HEK293 (cell line): ENCODE measurements around the gene DPY19L3.

ENCODE experiments used
- CTCF ChIA-PET: fragments of 350-600 bp; formaldehyde crosslinking; extraction: SDS; loops from one replicate; lab custom pipeline; 2021; ENCODE audit warnings: antibody characterized with exemption; lab: Yijun Ruan, JAX
- POLR2A ChIA-PET: fragments of 300-600 bp; formaldehyde crosslinking; extraction: SDS; loops from one replicate; lab custom pipeline; 2020; ENCODE audit warnings: antibody characterized with exemption, inconsistent platforms; lab: Yijun Ruan, JAX
- H3K27ac ChIP-seq: fragments of 200-500 bp; sonication (Bioruptor generic); 2 replicates; pipeline ENCODE4 v1.5.1; 2014; ENCODE audit warnings: low read depth, low read length, control low read depth, inconsistent platforms; ENCODE audit errors: extremely low read depth
- H3K36me3 ChIP-seq, 2 experiments: fragments of 200-500 bp in 1 of 2; sonication (Bioruptor generic) in 1 of 2; 1 replicate in 1 of 2; 2 replicates in 1 of 2; pipeline ENCODE4 v1.5.1; 2014 to 2017; ENCODE audit warnings: inconsistent platforms in 2 of 2, low read length in 2 of 2; ENCODE audit not compliant: control insufficient read depth in 2 of 2, insufficient read depth in 1 of 2
- H3K4me1 ChIP-seq: fragments of 200-500 bp; sonication (Bioruptor generic); 2 replicates; pipeline ENCODE4 v1.5.1; 2014; ENCODE audit warnings: mild to moderate bottlenecking, low read length, inconsistent platforms; ENCODE audit not compliant: control insufficient read depth, insufficient read depth
- H3K4me3 ChIP-seq: 2 replicates; pipeline ENCODE4 v1.5.1; 2011; ENCODE audit warnings: low read depth, mild to moderate bottlenecking, control low read depth, low read length, moderate library complexity
- H3K9me3 ChIP-seq: fragments of 200-500 bp; sonication (Bioruptor generic); 2 replicates; pipeline ENCODE4 v1.5.1; 2014; ENCODE audit warnings: low read depth, low read length, inconsistent platforms; ENCODE audit not compliant: control insufficient read depth, insufficient read depth
- GLI2 ChIP-seq: fragments of 450-650 bp; formaldehyde crosslinking; IDR thresholded peaks from 2 replicates; pipeline ENCODE4; 2017; ENCODE audit warnings: missing biosample characterization, missing genetic modification characterization, low read depth, borderline replicate concordance
- GLIS1 ChIP-seq: fragments of 450-650 bp; formaldehyde crosslinking; IDR thresholded peaks from 2 replicates; pipeline ENCODE4 v1.5.1; 2016; ENCODE audit warnings: missing biosample characterization, missing genetic modification characterization
- KLF9 ChIP-seq: fragments of 450-650 bp; formaldehyde crosslinking; IDR thresholded peaks from 2 replicates; pipeline ENCODE4 v1.5.1; 2016; ENCODE audit warnings: missing biosample characterization, missing genetic modification characterization, low read depth
- MZF1 ChIP-seq: fragments of 450-650 bp; formaldehyde crosslinking; IDR thresholded peaks from 2 replicates; pipeline ENCODE4 v1.5.1; 2017; ENCODE audit warnings: missing biosample characterization, missing genetic modification characterization, borderline replicate concordance
- REPIN1 ChIP-seq: fragments of 450-650 bp; formaldehyde crosslinking; IDR thresholded peaks from 2 replicates; pipeline ENCODE4 v1.5.1; 2017; ENCODE audit warnings: missing biosample characterization, missing genetic modification characterization, low read depth
- SETDB1 ChIP-seq: IDR thresholded peaks from one replicate; pipeline ENCODE4 v1.6.1; 2017; ENCODE audit warnings: mild to moderate bottlenecking, low read length, moderate library complexity, mixed read lengths; ENCODE audit not compliant: insufficient read length
- SP7 ChIP-seq: fragments of 450-650 bp; formaldehyde crosslinking; IDR thresholded peaks from 2 replicates; pipeline ENCODE4 v1.5.1; 2016; ENCODE audit warnings: missing biosample characterization, missing genetic modification characterization
- ZBTB1 ChIP-seq: fragments of 450-650 bp; formaldehyde crosslinking; IDR thresholded peaks from 2 replicates; pipeline ENCODE4 v1.5.1; 2016; ENCODE audit warnings: missing biosample characterization, missing genetic modification characterization
- ZBTB49 ChIP-seq: fragments of 450-650 bp; formaldehyde crosslinking; IDR thresholded peaks from 2 replicates; pipeline ENCODE4 v1.5.1; 2016; ENCODE audit warnings: missing biosample characterization, missing genetic modification characterization, low read depth
- ZBTB8A ChIP-seq: fragments of 450-650 bp; formaldehyde crosslinking; IDR thresholded peaks from 2 replicates; pipeline ENCODE4 v1.5.1; 2016; ENCODE audit warnings: missing biosample characterization, missing genetic modification characterization
- ZNF433 ChIP-seq: fragments of 450-650 bp; formaldehyde crosslinking; IDR thresholded peaks from 2 replicates; pipeline ENCODE4 v1.5.1; 2016; ENCODE audit warnings: missing biosample characterization, missing genetic modification characterization, low read depth
- ZNF560 ChIP-seq: fragments of 450-650 bp; formaldehyde crosslinking; IDR thresholded peaks from 2 replicates; pipeline ENCODE4 v1.5.1; 2017; ENCODE audit warnings: missing biosample characterization, missing genetic modification characterization, borderline replicate concordance
- ZNF571 ChIP-seq: fragments of 450-650 bp; formaldehyde crosslinking; IDR thresholded peaks from 2 replicates; pipeline ENCODE4 v1.5.0; 2017; ENCODE audit warnings: missing biosample characterization, missing genetic modification characterization
- ZNF623 ChIP-seq: fragments of 450-650 bp; formaldehyde crosslinking; IDR thresholded peaks from 2 replicates; pipeline ENCODE4 v1.5.1; 2016; ENCODE audit warnings: missing biosample characterization, missing genetic modification characterization
- ZNF626 ChIP-seq: fragments of 450-650 bp; sonication (Bioruptor Pico); formaldehyde crosslinking; IDR thresholded peaks from 2 replicates; pipeline ENCODE4 v1.5.1; 2018; ENCODE audit warnings: missing biosample characterization, missing genetic modification characterization, inconsistent platforms
- ZNF791 ChIP-seq: fragments of 450-650 bp; formaldehyde crosslinking; IDR thresholded peaks from 2 replicates; pipeline ENCODE4 v1.5.1; 2016; ENCODE audit warnings: missing biosample characterization, missing genetic modification characterization
- TF ChIP-seq, protein P1 (sequence below): fragments of 450-650 bp; IDR thresholded peaks from 2 replicates; pipeline ENCODE4 v1.5.1; 2018; ENCODE audit warnings: missing biosample characterization, missing genetic modification characterization
- TF ChIP-seq, protein P2 (sequence below): fragments of 450-650 bp; formaldehyde crosslinking; IDR thresholded peaks from 2 replicates; pipeline ENCODE4 v1.5.1; 2016; ENCODE audit warnings: missing biosample characterization, missing genetic modification characterization

Gene DPY19L3

GRCh38 chr19:32372726-32373517 is 32.6 kb upstream of the DPY19L3 start:
- H3K4me3 ChIP-seq = no peak overlapping the region
- peaks cover 56 to 69% of the 10 kb centered on the region in 2 experiments for H3K36me3 ChIP-seq
- ChIA-PET CTCF (interaction anchor here (0.6 to 4.5 kb wide), 3 partner anchors 15 to 196 kb away, joined by 3 to 17 read pairs (median 3); no protein-coding TSS in a partner anchor), POLR2A (interaction anchor here (1.1 to 1.9 kb wide), 3 partner anchors 22 to 32 kb away, joined by 3 to 24 read pairs (median 8); partner anchors contain the start of genes DPY19L3 and ZNF507)
- H3K9me3 ChIP-seq = peaks cover 3% of the 10 kb centered on the region
- H3K4me1 ChIP-seq = peaks cover 26% of the 10 kb centered on the region
- H3K27ac ChIP-seq = peak overlapping the region; percentile 47
- TF ChIP-seq SETDB1 = peak; percentile 66
- no peak for TF ChIP-seq ZNF791 (tag by site-specific recombination)
- TF ChIP-seq ZBTB8A (tag by site-specific recombination) = no peak
- TF ChIP-seq, protein P1, sequence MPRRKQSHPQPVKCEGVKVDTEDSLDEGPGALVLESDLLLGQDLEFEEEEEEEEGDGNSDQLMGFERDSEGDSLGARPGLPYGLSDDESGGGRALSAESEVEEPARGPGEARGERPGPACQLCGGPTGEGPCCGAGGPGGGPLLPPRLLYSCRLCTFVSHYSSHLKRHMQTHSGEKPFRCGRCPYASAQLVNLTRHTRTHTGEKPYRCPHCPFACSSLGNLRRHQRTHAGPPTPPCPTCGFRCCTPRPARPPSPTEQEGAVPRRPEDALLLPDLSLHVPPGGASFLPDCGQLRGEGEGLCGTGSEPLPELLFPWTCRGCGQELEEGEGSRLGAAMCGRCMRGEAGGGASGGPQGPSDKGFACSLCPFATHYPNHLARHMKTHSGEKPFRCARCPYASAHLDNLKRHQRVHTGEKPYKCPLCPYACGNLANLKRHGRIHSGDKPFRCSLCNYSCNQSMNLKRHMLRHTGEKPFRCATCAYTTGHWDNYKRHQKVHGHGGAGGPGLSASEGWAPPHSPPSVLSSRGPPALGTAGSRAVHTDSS (tag by site-specific recombination) = no peak
- TF ChIP-seq ZNF560 (tag by site-specific recombination) = 0 out of 2 replicates have a peak, but pooled peaks have one; percentile 4
- no peak for TF ChIP-seq ZBTB49 (tag by site-specific recombination)
- TF ChIP-seq KLF9 (tag by site-specific recombination) = 0 out of 2 replicates have a peak, but pooled peaks have one; percentile 20
- TF ChIP-seq ZNF623 (tag by site-specific recombination) = no peak
- TF ChIP-seq GLIS1 (tag by site-specific recombination) = no peak
- no peak for TF ChIP-seq ZBTB1 (tag by site-specific recombination)
- no peak for TF ChIP-seq ZNF433 (tag by site-specific recombination)
- peak; percentile 65; the same call in 1 of the 2 replicates for TF ChIP-seq ZNF626 (tag by site-specific recombination)
- TF ChIP-seq, protein P2, sequence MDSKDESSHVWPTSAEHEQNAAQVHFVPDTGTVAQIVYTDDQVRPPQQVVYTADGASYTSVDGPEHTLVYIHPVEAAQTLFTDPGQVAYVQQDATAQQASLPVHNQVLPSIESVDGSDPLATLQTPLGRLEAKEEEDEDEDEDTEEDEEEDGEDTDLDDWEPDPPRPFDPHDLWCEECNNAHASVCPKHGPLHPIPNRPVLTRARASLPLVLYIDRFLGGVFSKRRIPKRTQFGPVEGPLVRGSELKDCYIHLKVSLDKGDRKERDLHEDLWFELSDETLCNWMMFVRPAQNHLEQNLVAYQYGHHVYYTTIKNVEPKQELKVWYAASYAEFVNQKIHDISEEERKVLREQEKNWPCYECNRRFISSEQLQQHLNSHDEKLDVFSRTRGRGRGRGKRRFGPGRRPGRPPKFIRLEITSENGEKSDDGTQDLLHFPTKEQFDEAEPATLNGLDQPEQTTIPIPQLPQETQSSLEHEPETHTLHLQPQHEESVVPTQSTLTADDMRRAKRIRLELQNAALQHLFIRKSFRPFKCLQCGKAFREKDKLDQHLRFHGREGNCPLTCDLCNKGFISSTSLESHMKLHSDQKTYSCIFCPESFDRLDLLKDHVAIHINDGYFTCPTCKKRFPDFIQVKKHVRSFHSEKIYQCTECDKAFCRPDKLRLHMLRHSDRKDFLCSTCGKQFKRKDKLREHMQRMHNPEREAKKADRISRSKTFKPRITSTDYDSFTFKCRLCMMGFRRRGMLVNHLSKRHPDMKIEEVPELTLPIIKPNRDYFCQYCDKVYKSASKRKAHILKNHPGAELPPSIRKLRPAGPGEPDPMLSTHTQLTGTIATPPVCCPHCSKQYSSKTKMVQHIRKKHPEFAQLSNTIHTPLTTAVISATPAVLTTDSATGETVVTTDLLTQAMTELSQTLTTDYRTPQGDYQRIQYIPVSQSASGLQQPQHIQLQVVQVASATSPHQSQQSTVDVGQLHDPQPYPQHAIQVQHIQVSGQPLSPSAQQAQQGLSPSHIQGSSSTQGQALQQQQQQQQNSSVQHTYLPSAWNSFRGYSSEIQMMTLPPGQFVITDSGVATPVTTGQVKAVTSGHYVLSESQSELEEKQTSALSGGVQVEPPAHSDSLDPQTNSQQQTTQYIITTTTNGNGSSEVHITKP (tag by site-specific recombination) = no peak
- peak; percentile 26; the same call in 1 of the 2 replicates for TF ChIP-seq SP7 (tag by site-specific recombination)
- no peak for TF ChIP-seq GLI2 (tag by site-specific recombination)
- TF ChIP-seq REPIN1 (tag by site-specific recombination) = no peak
- 0 out of 2 replicates have a peak, but pooled peaks have one; percentile 65 for TF ChIP-seq MZF1
- no peak for TF ChIP-seq ZNF571 (tag by site-specific recombination)
